Small intestine (tissue), 7 donors: ENCODE data around the gene MARK2. TPM values are rescaled to one million over a fixed set of nuclear protein-coding genes. Genes with fewer than 3 reads are reported as not detected.

ENCODE experiments used
- DNase-seq, 2 donors: peaks; one replicate each; pipeline versions ENCODE4 v3.0.0 to v3.0.0-alpha.2; 2013
- FAIRE-seq: peaks from 2 replicates; lab custom pipeline; 2012; peaks lifted over from hg19 to GRCh38; lab: Jason Lieb, UNC
- H3K27ac ChIP-seq, 3 donors: one replicate each; pipeline ENCODE4 v1.5.1; 2013; ENCODE audit warnings: low read length in 2 of 3, mild to moderate bottlenecking in 2 of 3, control low read depth in 1 of 3, inconsistent platforms in 1 of 3, low read depth in 1 of 3, moderate library complexity in 1 of 3
- H3K27me3 ChIP-seq, 3 donors: one replicate each; pipeline ENCODE4 v1.6.1; 2013; ENCODE audit warnings: low read length in 3 of 3, inconsistent platforms in 1 of 3; ENCODE audit not compliant: control insufficient read depth in 3 of 3, insufficient read depth in 3 of 3
- H3K36me3 ChIP-seq, 3 donors: one replicate each; pipeline ENCODE4 v1.6.1; 2013; ENCODE audit warnings: low read length in 3 of 3, inconsistent platforms in 1 of 3, low read depth in 1 of 3, mild to moderate bottlenecking in 1 of 3, moderate library complexity in 1 of 3; ENCODE audit not compliant: control insufficient read depth in 3 of 3, insufficient read depth in 2 of 3
- H3K4me1 ChIP-seq, 3 donors: one replicate each; pipeline ENCODE4 v1.6.1; 2013; ENCODE audit warnings: low read length in 2 of 3, inconsistent platforms in 1 of 3, low read depth in 1 of 3, mild to moderate bottlenecking in 1 of 3, moderate library complexity in 1 of 3; ENCODE audit not compliant: control insufficient read depth in 3 of 3, insufficient read depth in 2 of 3
- H3K4me3 ChIP-seq, 3 donors: one replicate each; pipeline ENCODE4 v1.5.1; 2013; ENCODE audit warnings: low read length in 3 of 3, control low read depth in 1 of 3, inconsistent platforms in 1 of 3, low read depth in 1 of 3, mild to moderate bottlenecking in 1 of 3, moderate library complexity in 1 of 3
- H3K9me3 ChIP-seq, 2 donors: one replicate each; pipeline ENCODE4 v1.6.1; 2013; ENCODE audit warnings: low read depth in 1 of 2, low read length in 1 of 2; ENCODE audit not compliant: control insufficient read depth in 2 of 2, insufficient read depth in 1 of 2
- WGBS, 3 donors: extraction: QIAGEN DNeasy Blood & Tissue Kit; methylation state at CpG; one replicate each; pipeline ENCODE4 v1.1.7; 2013; 5-methylcytosine and 5-hydroxymethylcytosine counted together
- polyA plus RNA-seq, 4 donors: library from polyadenylated mRNA; stranded (reverse) in 3 of 4; unstranded in 1 of 4; fragments of 200-250 nt in 3 of 4; fragments of 120-200 nt in 1 of 4; gene quantifications; one replicate each; pipeline versions ENCODE4 v1.2.1 to v1.2.3, GENCODE V29; 2013
- donor health status: healthy with polysubstance abuse.
- donor health status: control.
- donor health status: control.
- donor health status: Bipolar disorder and iron deficiency.
- donor health status: healthy.

MARK2 gene
- polyA plus RNA-seq, 4 donors, result 25.9 to 44.8 (median 28.1) TPM

- Histone ChIP-seq H3K4me1 (peaks cover 3 to 53% (median 8%) of the 10 kb centered on the region in 3 donors), H3K9me3 (no peaks in the 10 kb centered on the region), H3K27ac (peak overlapping the region in 1 of 3 donors; percentile 7), H3K4me3 (no peak overlapping the region), H3K27me3 (no peaks in the 10 kb centered on the region), H3K36me3 (peaks cover 8 to 63% (median 14%) of the 10 kb centered on the region in 3 donors)
- DNase-seq (no peak), FAIRE-seq (no peak)
- 28 to 48% (median 48%) methylated on average over 3 of the region's 3 CpGs for WGBS, 3 donors
These were observed 53.3 kb downstream of the MARK2 start for GRCh38 chr11:63892228-63892627.

DNA sequence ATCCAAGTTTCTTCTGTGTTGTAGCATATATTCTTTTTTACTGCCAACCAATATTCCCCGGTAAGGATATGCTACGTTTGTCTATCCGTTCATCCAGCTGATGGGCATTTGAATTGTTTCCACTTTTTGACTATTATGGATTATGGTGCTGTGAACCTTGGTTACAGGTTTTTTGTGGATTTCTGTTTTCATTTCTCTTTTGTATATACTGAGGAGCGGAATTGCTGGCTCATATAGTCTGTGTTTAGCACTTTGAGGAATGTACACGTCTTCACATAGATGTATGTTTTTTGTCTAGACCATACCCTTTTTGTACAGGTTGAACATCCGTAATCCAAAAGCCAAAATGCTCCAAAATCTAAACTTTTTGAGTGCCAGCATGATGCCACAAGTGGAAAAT, 54.4 kb downstream of the MARK2 start:
- FAIRE-seq, result no peak
- peaks cover 3 to 43% (median 3%) of the 10 kb centered on the region in 3 donors for H3K4me1 ChIP-seq
- H3K27ac ChIP-seq, result no peak overlapping the region
- no peak overlapping the region for H3K4me3 ChIP-seq
- peaks cover 12 to 73% (median 25%) of the 10 kb centered on the region in 3 donors for H3K36me3 ChIP-seq
- no peaks in the 10 kb centered on the region for H3K27me3 ChIP-seq
- H3K9me3 ChIP-seq, result no peaks in the 10 kb centered on the region
- WGBS, 3 donors, result 97 to 98% (median 97%) methylated on average over 6 of the region's 6 CpGs
- no peak for DNase-seq

GRCh38 chr11:63896071-63896470, 57.2 kb downstream of the MARK2 start:
- DNase-seq (peak in 1 of 2 donors; percentile 81), FAIRE-seq (no peak)
- no peak overlapping the region for H3K27ac ChIP-seq

GRCh38 chr11:63897459-63898146, 58.7 kb downstream of the MARK2 start:
- Histone ChIP-seq H3K9me3 (no peaks in the 10 kb centered on the region), H3K4me1 (peaks cover 0 to 3% (median under 1%) of the 10 kb centered on the region in 3 donors), H3K27me3 (no peaks in the 10 kb centered on the region), H3K36me3 (peaks cover 39 to 85% (median 52%) of the 10 kb centered on the region in 3 donors), H3K4me3 (no peak overlapping the region), H3K27ac (no peak overlapping the region)
- DNase-seq, result no peak
- FAIRE-seq, result no peak
- 92 to 94% (median 93%) methylated on average over 10 of the region's 10 CpGs for WGBS, 3 donors

More at GRCh38 chr11:63896071-63896470, 57.2 kb downstream of the MARK2 start:
- H3K27me3 ChIP-seq, result no peaks in the 10 kb centered on the region
- no peak overlapping the region for H3K4me3 ChIP-seq
- H3K9me3 ChIP-seq, result no peaks in the 10 kb centered on the region
- WGBS, 3 donors, result 32 to 53% (median 39%) methylated on average over 4 of the region's 4 CpGs
- peaks cover 3 to 15% (median 3%) of the 10 kb centered on the region in 3 donors for H3K4me1 ChIP-seq
- peaks cover 32 to 86% (median 46%) of the 10 kb centered on the region in 3 donors for H3K36me3 ChIP-seq

GRCh38 chr11:63901660-63902059, 62.8 kb downstream of the MARK2 start:
- Histone ChIP-seq H3K27ac (no peak overlapping the region), H3K9me3 (no peaks in the 10 kb centered on the region), H3K4me3 (no peak overlapping the region), H3K4me1 (peaks cover 0 to 4% (median 0%) of the 10 kb centered on the region in 3 donors), H3K36me3 (peaks cover 50 to 99% (median 71%) of the 10 kb centered on the region in 3 donors), H3K27me3 (no peaks in the 10 kb centered on the region)
- FAIRE-seq, result no peak
- WGBS, 3 donors, result 76% methylated on average over 3 of the region's 3 CpGs
- no peak for DNase-seq

DNA sequence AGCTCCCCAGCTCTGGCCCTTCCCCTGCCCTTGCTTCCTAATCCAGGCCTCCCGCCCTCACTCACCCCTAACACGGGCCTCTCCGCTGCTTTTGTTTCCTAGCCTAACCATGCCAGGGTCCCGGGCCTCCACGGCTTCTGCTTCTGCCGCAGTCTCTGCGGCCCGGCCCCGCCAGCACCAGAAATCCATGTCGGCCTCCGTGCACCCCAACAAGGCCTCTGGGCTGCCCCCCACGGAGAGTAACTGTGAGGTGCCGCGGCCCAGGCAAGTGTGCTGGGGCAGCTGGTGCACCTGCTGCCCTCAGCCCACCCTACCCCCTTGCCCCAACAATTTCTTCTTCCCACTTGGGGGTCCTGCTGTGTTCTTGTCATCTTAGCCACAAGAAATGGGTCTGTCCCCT, 65.0 kb downstream of the MARK2 start:
- 95 to 96% (median 96%) methylated on average over 14 of the region's 14 CpGs for WGBS, 3 donors
- no peaks in the 10 kb centered on the region for H3K9me3 ChIP-seq
- H3K4me3 ChIP-seq, result no peak overlapping the region
- H3K27me3 ChIP-seq, result no peaks in the 10 kb centered on the region
- DNase-seq, result no peak
- no peak for FAIRE-seq
- peaks cover 0 to 4% (median 0%) of the 10 kb centered on the region in 3 donors for H3K4me1 ChIP-seq
- peaks cover 36 to 99% (median 67%) of the 10 kb centered on the region in 3 donors for H3K36me3 ChIP-seq
- no peak overlapping the region for H3K27ac ChIP-seq

GRCh38 chr11:63904743-63905142, 65.8 kb downstream of the MARK2 start:
- no peak for FAIRE-seq
- Histone ChIP-seq H3K9me3 (no peaks in the 10 kb centered on the region), H3K36me3 (peaks cover 39 to 99% (median 60%) of the 10 kb centered on the region in 3 donors), H3K27me3 (no peaks in the 10 kb centered on the region), H3K4me3 (no peak overlapping the region), H3K27ac (no peak overlapping the region), H3K4me1 (peaks cover 0 to 4% (median 0%) of the 10 kb centered on the region in 3 donors)
- no peak for DNase-seq
- 90 to 93% (median 92%) methylated on average over 13 of the region's 13 CpGs for WGBS, 3 donors

DNA sequence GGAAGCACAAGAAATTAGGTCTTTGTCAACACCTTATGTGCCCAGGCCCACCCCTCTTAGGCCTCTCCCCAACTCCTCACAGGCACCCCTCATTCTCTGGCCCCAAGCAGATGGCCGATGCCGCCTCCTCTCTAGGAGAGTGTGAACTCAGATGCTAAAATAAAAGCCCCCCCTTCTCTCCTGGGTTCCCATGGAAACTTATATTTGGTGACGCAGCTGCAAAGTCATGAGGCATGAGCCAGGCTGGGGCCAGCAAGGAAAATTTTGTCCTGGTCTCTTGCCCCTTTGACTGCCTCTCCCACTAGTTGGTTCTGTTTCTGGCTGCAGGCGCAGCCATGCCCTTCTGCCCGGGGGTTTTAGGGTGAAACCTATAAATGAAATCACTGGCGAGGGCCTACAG, 66.3 kb downstream of the MARK2 start:
- Histone ChIP-seq H3K9me3 (no peaks in the 10 kb centered on the region), H3K27ac (no peak overlapping the region), H3K27me3 (no peaks in the 10 kb centered on the region), H3K4me1 (peaks cover 0 to 4% (median 0%) of the 10 kb centered on the region in 3 donors), H3K4me3 (no peak overlapping the region), H3K36me3 (peaks cover 36 to 99% (median 58%) of the 10 kb centered on the region in 3 donors)
- WGBS, 3 donors, result 78 to 81% (median 81%) methylated on average over 6 of the region's 6 CpGs
- FAIRE-seq (no peak), DNase-seq (no peak)
